GM12878 (cell line): Measurements from ENCODE around the gene RBM4. TPM values are rescaled to one million over a fixed set of nuclear protein-coding genes. Genes with fewer than 3 reads are reported as not detected.

ENCODE experiments used
- BMI1 ChIP-seq: fragments of 450-650 bp; IDR thresholded peaks from 2 replicates; pipeline ENCODE4 v1.6.1; 2016; ENCODE audit warnings: mild to moderate bottlenecking, moderate library complexity, borderline replicate concordance
- BRCA1 ChIP-seq: IDR thresholded peaks from 2 replicates; pipeline ENCODE4 v1.6.1; 2011; ENCODE audit warnings: low read depth, low read length, improper control_type of control experiment
- CBX5 ChIP-seq: sonication (generic); IDR thresholded peaks from 2 replicates; pipeline ENCODE4 v1.6.1; 2016; ENCODE audit warnings: low read depth, moderate library complexity, mild to moderate bottlenecking, inconsistent platforms
- CHD1 ChIP-seq: IDR thresholded peaks from 2 replicates; pipeline ENCODE4 v1.6.1; 2012; ENCODE audit warnings: low read depth, low read length, improper control_type of control experiment
- CHD2 ChIP-seq: IDR thresholded peaks from 2 replicates; pipeline ENCODE4 v1.6.1; 2011; ENCODE audit warnings: low read depth, low read length, improper control_type of control experiment, borderline replicate concordance
- CHD4 ChIP-seq: fragments of 200-600 bp; sonication (generic); IDR thresholded peaks from 2 replicates; pipeline ENCODE4 v1.6.1; 2016; ENCODE audit warnings: mild to moderate bottlenecking
- CREM ChIP-seq: IDR thresholded peaks from 2 replicates; pipeline ENCODE4 v1.6.1; 2014; ENCODE audit warnings: antibody characterized with exemption, low read depth
- FOXK2 ChIP-seq: fragments of 450-650 bp; IDR thresholded peaks from 2 replicates; pipeline ENCODE4 v1.6.1; 2017; ENCODE audit warnings: mild to moderate bottlenecking, moderate library complexity
- JUND ChIP-seq: IDR thresholded peaks from 2 replicates; pipeline ENCODE4 v1.6.1; 2012; ENCODE audit warnings: low read depth, mild to moderate bottlenecking, low read length, improper control_type of control experiment, moderate library complexity
- LARP7 ChIP-seq: fragments of 450-650 bp; IDR thresholded peaks from 2 replicates; pipeline ENCODE4 v1.6.1; 2017; ENCODE audit warnings: mild to moderate bottlenecking
- MEF2A ChIP-seq: IDR thresholded peaks from 2 replicates; pipeline ENCODE4 v1.6.1; 2011; ENCODE audit warnings: low read depth, mild to moderate bottlenecking, low read length, moderate library complexity; ENCODE audit not compliant: insufficient read depth
- MTA3 ChIP-seq: IDR thresholded peaks from 2 replicates; pipeline ENCODE4 v1.6.1; 2012; ENCODE audit warnings: low read length, inconsistent platforms, borderline replicate concordance
- RBBP5 ChIP-seq: fragments of 200-600 bp; sonication (generic); conservative IDR thresholded peaks from 2 replicates; pipeline ENCODE4 v1.6.1; 2016
- SMARCA5 ChIP-seq: fragments of 450-650 bp; IDR thresholded peaks from 2 replicates; pipeline ENCODE4 v1.6.1; 2017; ENCODE audit warnings: mild to moderate bottlenecking
- SUPT20H ChIP-seq: IDR thresholded peaks from 2 replicates; pipeline ENCODE4 v1.6.1; 2011; ENCODE audit warnings: low read depth, mild to moderate bottlenecking, low read length, moderate library complexity, borderline replicate concordance; ENCODE audit not compliant: control insufficient read depth
- TARDBP ChIP-seq: IDR thresholded peaks from 2 replicates; pipeline ENCODE4 v1.6.1; 2016; ENCODE audit warnings: borderline replicate concordance
- ZNF217 ChIP-seq: fragments of 450-650 bp; IDR thresholded peaks from 2 replicates; pipeline ENCODE4 v1.6.1; 2017; ENCODE audit warnings: antibody characterized with exemption, mild to moderate bottlenecking
- ZNF384 ChIP-seq: IDR thresholded peaks from 2 replicates; pipeline ENCODE4 v1.6.1; 2012; ENCODE audit warnings: low read depth, mild to moderate bottlenecking, low read length, improper control_type of control experiment, borderline replicate concordance
- polyA plus RNA-seq, 11 experiments: library from polyadenylated mRNA; depleted of rRNA in 4 of 11; unstranded in 6 of 11; stranded (reverse) in 5 of 11; fragments of >200 nt; fragmentation: Nextera tagmentation in 4 of 11; fragmentation: Illumina TruSeq in 1 of 11; extraction: Ambion mirVana in 4 of 11; extraction: Trizol in 1 of 11; gene quantifications; 1 replicate in 1 of 11; 2 replicates in 10 of 11; pipeline versions ENCODE4 v1.2.1 to v1.2.3, GENCODE V29; 2011 to 2016; ENCODE audit warnings: inconsistent platforms in 2 of 11, missing spikeins in 2 of 11, low read depth in 1 of 11
- total RNA-seq, 4 experiments: library from RNA; depleted of rRNA in 3 of 4; stranded (reverse); fragments of >200 nt in 3 of 4; fragmentation: Illumina TruSeq in 1 of 4; extraction: Trizol in 1 of 4; gene quantifications; 2 replicates each; pipeline versions ENCODE4 v1.2.1 to v1.2.3, GENCODE V29; 2013 to 2021
- TF ChIP-seq, protein P1 (sequence below): fragments of 450-650 bp; IDR thresholded peaks from 2 replicates; pipeline ENCODE4 v1.6.1; 2017; ENCODE audit warnings: mild to moderate bottlenecking
- TF ChIP-seq, protein P2 (sequence below): IDR thresholded peaks from 2 replicates; pipeline ENCODE4 v1.6.1; 2012; ENCODE audit warnings: mild to moderate bottlenecking, low read depth, low read length
- TF ChIP-seq, protein P3 (sequence below): fragments of 450-650 bp; IDR thresholded peaks from 2 replicates; pipeline ENCODE4 v1.6.1; 2016; ENCODE audit warnings: mild to moderate bottlenecking
- TF ChIP-seq, protein P4 (sequence below): IDR thresholded peaks from 2 replicates; pipeline ENCODE4 v1.6.1; 2012; ENCODE audit warnings: low read depth, low read length, improper control_type of control experiment
- TF ChIP-seq, protein P5 (sequence below): IDR thresholded peaks from 2 replicates; pipeline ENCODE4 v1.6.1; 2011; ENCODE audit warnings: mild to moderate bottlenecking, low read depth, low read length, moderate library complexity; ENCODE audit not compliant: insufficient replicate concordance

Gene RBM4
- total and polyA plus RNA-seq, 10 of the 15 experiments (the other 5 are each of a cell fraction or from before 2014, with no cell fraction given), result 105 to 224 (median 138) TPM

DNA sequence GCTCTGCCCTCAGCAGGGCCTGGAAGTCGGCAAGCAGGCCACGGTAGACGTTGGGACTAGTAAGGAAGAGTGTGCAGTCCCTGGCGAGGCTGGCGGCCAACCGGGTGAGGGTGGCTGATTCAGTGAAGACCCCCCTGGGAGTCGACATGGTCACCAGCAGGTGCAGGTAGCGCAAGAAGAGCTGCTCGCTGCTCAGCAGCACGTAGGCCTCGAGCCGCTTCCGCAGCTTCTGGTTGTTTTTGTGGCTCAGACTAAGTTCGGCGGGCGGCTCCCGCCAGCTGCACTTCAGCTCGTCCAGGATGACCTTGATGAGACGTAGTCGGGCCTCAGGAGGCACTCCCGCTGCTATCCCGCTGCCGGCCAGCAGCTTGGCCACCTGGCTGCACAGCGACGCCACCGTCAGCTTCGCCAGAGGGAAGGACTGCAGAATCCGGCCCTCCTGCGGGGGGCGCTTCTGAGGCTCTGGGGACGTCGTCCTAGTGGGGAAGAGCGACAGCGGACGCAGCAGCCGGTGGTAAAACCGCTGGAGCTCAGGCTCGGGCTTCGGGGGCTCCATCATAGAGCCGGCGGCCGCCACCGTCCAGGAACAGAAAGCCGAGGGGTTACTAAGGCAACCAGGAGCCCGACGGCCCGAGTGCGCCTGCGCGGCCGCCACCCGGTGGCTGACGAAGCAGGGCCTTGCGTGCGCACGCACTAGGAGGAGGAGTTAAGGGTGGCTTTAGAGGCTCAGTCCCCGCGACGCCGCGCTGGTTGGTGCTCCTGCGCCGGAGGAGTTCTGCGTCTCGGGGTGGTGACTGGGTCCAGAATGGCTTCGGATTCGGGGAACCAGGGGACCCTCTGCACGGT is 45.8 kb upstream of the RBM4 start, which contains the start of the genes CCDC87 and CCS (continued):
- TF ChIP-seq, protein P1, sequence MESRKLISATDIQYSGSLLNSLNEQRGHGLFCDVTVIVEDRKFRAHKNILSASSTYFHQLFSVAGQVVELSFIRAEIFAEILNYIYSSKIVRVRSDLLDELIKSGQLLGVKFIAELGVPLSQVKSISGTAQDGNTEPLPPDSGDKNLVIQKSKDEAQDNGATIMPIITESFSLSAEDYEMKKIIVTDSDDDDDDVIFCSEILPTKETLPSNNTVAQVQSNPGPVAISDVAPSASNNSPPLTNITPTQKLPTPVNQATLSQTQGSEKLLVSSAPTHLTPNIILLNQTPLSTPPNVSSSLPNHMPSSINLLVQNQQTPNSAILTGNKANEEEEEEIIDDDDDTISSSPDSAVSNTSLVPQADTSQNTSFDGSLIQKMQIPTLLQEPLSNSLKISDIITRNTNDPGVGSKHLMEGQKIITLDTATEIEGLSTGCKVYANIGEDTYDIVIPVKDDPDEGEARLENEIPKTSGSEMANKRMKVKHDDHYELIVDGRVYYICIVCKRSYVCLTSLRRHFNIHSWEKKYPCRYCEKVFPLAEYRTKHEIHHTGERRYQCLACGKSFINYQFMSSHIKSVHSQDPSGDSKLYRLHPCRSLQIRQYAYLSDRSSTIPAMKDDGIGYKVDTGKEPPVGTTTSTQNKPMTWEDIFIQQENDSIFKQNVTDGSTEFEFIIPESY, result peak; percentile 48; the same call in 1 of the 2 replicates
- TF ChIP-seq CHD1 (no peak), CHD2 (no peak), ZNF384 (no peak), CBX5 (no peak), CREM (no peak), BMI1 (peak; percentile 93), RBBP5 (no peak), FOXK2 (no peak), BRCA1 (no peak), ZNF217 (no peak), CHD4 (no peak), MTA3 (no peak), LARP7 (no peak), SMARCA5 (0 out of 2 replicates have a peak, but pooled peaks have one; percentile 59), TARDBP (no peak), MEF2A (no peak), SUPT20H (no peak), JUND (no peak)
- TF ChIP-seq, protein P2, sequence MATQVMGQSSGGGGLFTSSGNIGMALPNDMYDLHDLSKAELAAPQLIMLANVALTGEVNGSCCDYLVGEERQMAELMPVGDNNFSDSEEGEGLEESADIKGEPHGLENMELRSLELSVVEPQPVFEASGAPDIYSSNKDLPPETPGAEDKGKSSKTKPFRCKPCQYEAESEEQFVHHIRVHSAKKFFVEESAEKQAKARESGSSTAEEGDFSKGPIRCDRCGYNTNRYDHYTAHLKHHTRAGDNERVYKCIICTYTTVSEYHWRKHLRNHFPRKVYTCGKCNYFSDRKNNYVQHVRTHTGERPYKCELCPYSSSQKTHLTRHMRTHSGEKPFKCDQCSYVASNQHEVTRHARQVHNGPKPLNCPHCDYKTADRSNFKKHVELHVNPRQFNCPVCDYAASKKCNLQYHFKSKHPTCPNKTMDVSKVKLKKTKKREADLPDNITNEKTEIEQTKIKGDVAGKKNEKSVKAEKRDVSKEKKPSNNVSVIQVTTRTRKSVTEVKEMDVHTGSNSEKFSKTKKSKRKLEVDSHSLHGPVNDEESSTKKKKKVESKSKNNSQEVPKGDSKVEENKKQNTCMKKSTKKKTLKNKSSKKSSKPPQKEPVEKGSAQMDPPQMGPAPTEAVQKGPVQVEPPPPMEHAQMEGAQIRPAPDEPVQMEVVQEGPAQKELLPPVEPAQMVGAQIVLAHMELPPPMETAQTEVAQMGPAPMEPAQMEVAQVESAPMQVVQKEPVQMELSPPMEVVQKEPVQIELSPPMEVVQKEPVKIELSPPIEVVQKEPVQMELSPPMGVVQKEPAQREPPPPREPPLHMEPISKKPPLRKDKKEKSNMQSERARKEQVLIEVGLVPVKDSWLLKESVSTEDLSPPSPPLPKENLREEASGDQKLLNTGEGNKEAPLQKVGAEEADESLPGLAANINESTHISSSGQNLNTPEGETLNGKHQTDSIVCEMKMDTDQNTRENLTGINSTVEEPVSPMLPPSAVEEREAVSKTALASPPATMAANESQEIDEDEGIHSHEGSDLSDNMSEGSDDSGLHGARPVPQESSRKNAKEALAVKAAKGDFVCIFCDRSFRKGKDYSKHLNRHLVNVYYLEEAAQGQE, result no peak
- TF ChIP-seq, protein P3, sequence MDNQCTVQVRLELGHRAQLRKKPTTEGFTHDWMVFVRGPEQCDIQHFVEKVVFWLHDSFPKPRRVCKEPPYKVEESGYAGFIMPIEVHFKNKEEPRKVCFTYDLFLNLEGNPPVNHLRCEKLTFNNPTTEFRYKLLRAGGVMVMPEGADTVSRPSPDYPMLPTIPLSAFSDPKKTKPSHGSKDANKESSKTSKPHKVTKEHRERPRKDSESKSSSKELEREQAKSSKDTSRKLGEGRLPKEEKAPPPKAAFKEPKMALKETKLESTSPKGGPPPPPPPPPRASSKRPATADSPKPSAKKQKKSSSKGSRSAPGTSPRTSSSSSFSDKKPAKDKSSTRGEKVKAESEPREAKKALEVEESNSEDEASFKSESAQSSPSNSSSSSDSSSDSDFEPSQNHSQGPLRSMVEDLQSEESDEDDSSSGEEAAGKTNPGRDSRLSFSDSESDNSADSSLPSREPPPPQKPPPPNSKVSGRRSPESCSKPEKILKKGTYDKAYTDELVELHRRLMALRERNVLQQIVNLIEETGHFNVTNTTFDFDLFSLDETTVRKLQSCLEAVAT, result peak; percentile 60; the same call in 1 of the 2 replicates
- TF ChIP-seq, protein P4, sequence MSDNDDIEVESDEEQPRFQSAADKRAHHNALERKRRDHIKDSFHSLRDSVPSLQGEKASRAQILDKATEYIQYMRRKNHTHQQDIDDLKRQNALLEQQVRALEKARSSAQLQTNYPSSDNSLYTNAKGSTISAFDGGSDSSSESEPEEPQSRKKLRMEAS, result no peak; the same call in 1 of the 2 replicates
- TF ChIP-seq, protein P5, sequence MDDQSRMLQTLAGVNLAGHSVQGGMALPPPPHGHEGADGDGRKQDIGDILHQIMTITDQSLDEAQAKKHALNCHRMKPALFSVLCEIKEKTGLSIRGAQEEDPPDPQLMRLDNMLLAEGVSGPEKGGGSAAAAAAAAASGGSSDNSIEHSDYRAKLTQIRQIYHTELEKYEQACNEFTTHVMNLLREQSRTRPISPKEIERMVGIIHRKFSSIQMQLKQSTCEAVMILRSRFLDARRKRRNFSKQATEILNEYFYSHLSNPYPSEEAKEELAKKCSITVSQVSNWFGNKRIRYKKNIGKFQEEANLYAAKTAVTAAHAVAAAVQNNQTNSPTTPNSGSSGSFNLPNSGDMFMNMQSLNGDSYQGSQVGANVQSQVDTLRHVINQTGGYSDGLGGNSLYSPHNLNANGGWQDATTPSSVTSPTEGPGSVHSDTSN, result no peak
